GM19468 (cell line): Measurements from ENCODE around the gene PBX2.
"Not testable (repeated sequence)": the region's sequence is repeated elsewhere in the genome, so short reads cannot be mapped to it uniquely, and the experiment has no call there.

Experiments
- ATAC-seq: cut with Tn5 transposase; IDR thresholded peaks from one replicate; pipeline ENCODE4 v1.9.1; 2021; ENCODE audit warnings: mild to moderate bottlenecking, moderate library complexity, moderate number of reproducible peaks; ENCODE audit not compliant: unreplicated experiment; ENCODE audit errors: extremely low read depth

The PBX2 gene

GRCh38 chr6:32152769-32153563, 37.0 kb downstream of the PBX2 start:
- ATAC-seq, result no peak

GRCh38 chr6:32151863-32152768, 37.9 kb downstream of the PBX2 start, which contains the start of gene PRRT1:
PRRT1 (minus strand) TSS chr6:32151939; CDS start chr6:32151827, 112 bp downstream.
- ATAC-seq, result no peak

GRCh38 chr6:32151181-32151862, 38.7 kb downstream of the PBX2 start:
- no peak for ATAC-seq

- no peak for ATAC-seq
Measured at GRCh38 chr6:32149932-32150870, 39.8 kb downstream of the PBX2 start.

- ATAC-seq, result no peak
Measured at GRCh38 chr6:32149092-32149755, 40.8 kb downstream of the PBX2 start.

GRCh38 chr6:32148289-32149091, 41.5 kb downstream of the PBX2 start:
- ATAC-seq, result no peak

GRCh38 chr6:32147401-32148132, 42.4 kb downstream of the PBX2 start:
- ATAC-seq, result no peak

- no peak for ATAC-seq
Measured at GRCh38 chr6:32146687-32147086, 43.3 kb downstream of the PBX2 start.

- no peak for ATAC-seq
Measured at GRCh38 chr6:32146287-32146686, 43.7 kb downstream of the PBX2 start.

- not testable (repeated sequence) for ATAC-seq
Measured at GRCh38 chr6:32144238-32144637, 45.8 kb downstream of the PBX2 start.

- ATAC-seq, result no peak
Measured at GRCh38 chr6:32140420-32141046, 49.5 kb downstream of the PBX2 start.

GRCh38 chr6:32139590-32139989, 50.4 kb downstream of the PBX2 start:
- ATAC-seq, result no peak

GRCh38 chr6:32137454-32137853, 52.5 kb downstream of the PBX2 start:
- no peak for ATAC-seq
